ENCODE results near the gene XPOT.

DNA sequence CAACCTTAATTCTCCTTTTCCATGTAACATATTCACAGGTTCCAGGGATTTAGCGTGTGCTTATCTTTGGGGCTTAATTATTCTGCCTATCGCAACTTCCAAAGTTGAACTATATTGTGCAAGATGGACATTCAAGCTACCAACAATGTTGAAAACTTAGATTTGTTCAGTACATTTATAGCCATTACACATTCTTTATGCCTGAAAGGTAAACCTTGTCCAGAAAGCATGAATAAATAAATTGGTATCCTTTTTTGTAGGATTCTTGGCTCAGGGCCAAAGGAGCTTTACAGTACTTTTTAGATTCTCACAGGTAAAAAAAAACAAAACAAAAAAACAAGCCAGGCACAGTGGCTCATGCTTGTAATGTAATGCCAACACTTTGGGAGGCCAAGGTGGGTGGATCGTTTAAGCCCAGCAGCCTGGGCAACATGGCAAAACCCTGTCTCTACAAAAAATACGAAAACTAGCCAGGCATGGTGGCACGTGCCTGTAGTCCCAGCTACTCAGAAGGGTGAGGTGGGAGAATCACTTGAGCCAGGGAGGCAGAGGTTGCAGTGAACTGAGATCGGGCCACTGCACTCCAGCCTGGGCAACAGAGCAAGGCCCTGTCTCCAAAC, 16.9 kb upstream of the XPOT start:
- TF ChIP-seq, protein P1, sequence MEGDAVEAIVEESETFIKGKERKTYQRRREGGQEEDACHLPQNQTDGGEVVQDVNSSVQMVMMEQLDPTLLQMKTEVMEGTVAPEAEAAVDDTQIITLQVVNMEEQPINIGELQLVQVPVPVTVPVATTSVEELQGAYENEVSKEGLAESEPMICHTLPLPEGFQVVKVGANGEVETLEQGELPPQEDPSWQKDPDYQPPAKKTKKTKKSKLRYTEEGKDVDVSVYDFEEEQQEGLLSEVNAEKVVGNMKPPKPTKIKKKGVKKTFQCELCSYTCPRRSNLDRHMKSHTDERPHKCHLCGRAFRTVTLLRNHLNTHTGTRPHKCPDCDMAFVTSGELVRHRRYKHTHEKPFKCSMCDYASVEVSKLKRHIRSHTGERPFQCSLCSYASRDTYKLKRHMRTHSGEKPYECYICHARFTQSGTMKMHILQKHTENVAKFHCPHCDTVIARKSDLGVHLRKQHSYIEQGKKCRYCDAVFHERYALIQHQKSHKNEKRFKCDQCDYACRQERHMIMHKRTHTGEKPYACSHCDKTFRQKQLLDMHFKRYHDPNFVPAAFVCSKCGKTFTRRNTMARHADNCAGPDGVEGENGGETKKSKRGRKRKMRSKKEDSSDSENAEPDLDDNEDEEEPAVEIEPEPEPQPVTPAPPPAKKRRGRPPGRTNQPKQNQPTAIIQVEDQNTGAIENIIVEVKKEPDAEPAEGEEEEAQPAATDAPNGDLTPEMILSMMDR (IDR thresholded peaks at IDR 0.05; ENCODE audit: low read depth, low read length, missing input control) = no peak
- TF ChIP-seq RXRA (IDR thresholded peaks at IDR 0.05) (no peak), EGR1 (IDR thresholded peaks at IDR 0.05; ENCODE audit: low read depth in 2 of 2) (no peak), RAD21 (IDR thresholded peaks at IDR 0.05) (no peak), TAF1 (conservative IDR thresholded peaks at IDR 0.05) (no peak), JUND (IDR thresholded peaks at IDR 0.05) (no peak)
- TF ChIP-seq, protein P2, sequence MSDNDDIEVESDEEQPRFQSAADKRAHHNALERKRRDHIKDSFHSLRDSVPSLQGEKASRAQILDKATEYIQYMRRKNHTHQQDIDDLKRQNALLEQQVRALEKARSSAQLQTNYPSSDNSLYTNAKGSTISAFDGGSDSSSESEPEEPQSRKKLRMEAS (IDR thresholded peaks at IDR 0.05) = no peak
- TF ChIP-seq, protein P3, sequence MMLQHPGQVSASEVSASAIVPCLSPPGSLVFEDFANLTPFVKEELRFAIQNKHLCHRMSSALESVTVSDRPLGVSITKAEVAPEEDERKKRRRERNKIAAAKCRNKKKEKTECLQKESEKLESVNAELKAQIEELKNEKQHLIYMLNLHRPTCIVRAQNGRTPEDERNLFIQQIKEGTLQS (IDR thresholded peaks at IDR 0.05) = no peak
- TF ChIP-seq, protein P4, sequence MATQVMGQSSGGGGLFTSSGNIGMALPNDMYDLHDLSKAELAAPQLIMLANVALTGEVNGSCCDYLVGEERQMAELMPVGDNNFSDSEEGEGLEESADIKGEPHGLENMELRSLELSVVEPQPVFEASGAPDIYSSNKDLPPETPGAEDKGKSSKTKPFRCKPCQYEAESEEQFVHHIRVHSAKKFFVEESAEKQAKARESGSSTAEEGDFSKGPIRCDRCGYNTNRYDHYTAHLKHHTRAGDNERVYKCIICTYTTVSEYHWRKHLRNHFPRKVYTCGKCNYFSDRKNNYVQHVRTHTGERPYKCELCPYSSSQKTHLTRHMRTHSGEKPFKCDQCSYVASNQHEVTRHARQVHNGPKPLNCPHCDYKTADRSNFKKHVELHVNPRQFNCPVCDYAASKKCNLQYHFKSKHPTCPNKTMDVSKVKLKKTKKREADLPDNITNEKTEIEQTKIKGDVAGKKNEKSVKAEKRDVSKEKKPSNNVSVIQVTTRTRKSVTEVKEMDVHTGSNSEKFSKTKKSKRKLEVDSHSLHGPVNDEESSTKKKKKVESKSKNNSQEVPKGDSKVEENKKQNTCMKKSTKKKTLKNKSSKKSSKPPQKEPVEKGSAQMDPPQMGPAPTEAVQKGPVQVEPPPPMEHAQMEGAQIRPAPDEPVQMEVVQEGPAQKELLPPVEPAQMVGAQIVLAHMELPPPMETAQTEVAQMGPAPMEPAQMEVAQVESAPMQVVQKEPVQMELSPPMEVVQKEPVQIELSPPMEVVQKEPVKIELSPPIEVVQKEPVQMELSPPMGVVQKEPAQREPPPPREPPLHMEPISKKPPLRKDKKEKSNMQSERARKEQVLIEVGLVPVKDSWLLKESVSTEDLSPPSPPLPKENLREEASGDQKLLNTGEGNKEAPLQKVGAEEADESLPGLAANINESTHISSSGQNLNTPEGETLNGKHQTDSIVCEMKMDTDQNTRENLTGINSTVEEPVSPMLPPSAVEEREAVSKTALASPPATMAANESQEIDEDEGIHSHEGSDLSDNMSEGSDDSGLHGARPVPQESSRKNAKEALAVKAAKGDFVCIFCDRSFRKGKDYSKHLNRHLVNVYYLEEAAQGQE (IDR thresholded peaks at IDR 0.05) = no peak

Measured in liver (tissue), 3 donors.